ENCODE measurements around the gene SHMT2.

Gene SHMT2

GRCh38 chr12:57211791-57212700, 17.5 kb upstream of the SHMT2 start:
- Histone ChIP-seq H3K18ac (ENCODE audit: low read depth in 1 of 2, low read length in 2 of 2) (no peak overlapping the region), H3K23ac (ENCODE audit: low read length in 2 of 2) (no peak overlapping the region), H2BK120ac (ENCODE audit: low read depth, low read length) (no peak overlapping the region), H3K9me3 (ENCODE audit: control insufficient read depth, low read length) (no peaks in the 10 kb centered on the region), H2BK12ac (ENCODE audit: low read length in 2 of 2) (no peak overlapping the region), H3K14ac (ENCODE audit: low read length in 2 of 2) (no peak overlapping the region), H2BK15ac (ENCODE audit: low read depth, poor library complexity, severe bottlenecking) (no peak overlapping the region), H3K9ac (ENCODE audit: low read length) (no peak overlapping the region), H3K27me3 (ENCODE audit: control insufficient read depth in 1 of 2, insufficient read depth in 1 of 2, low read length in 2 of 2) (peaks cover 0 to 20% of the 10 kb centered on the region in 2 experiments), H3K79me1 (replicated peaks; ENCODE audit: low read length, poor library complexity, severe bottlenecking) (no peaks in the 10 kb centered on the region), H3K4me3 (ENCODE audit: insufficient read depth in 1 of 2, low read depth in 1 of 2, low read length in 2 of 2) (no peak overlapping the region), H3K4ac (ENCODE audit: low read depth in 1 of 2, low read length in 2 of 2) (no peak overlapping the region), H3K36me3 (ENCODE audit: control insufficient read depth in 1 of 2, insufficient read depth in 2 of 2, low read depth in 1 of 2, low read length in 2 of 2) (peaks cover 66 to 69% of the 10 kb centered on the region in 2 experiments), H4K91ac (ENCODE audit: low read length) (no peak overlapping the region), H2AK5ac (ENCODE audit: low read length, severe bottlenecking) (no peak overlapping the region), H2AFZ (ENCODE audit: low read depth, low read length) (no peak overlapping the region), H3K27ac (ENCODE audit: low read length, poor library complexity, severe bottlenecking) (no peak overlapping the region), H4K8ac (ENCODE audit: low read length) (no peak overlapping the region), H3K4me1 (ENCODE audit: control insufficient read depth, insufficient read depth, low read depth, low read length) (peaks cover 31% of the 10 kb centered on the region), H3K4me2 (ENCODE audit: low read length, poor library complexity, severe bottlenecking) (no peak overlapping the region), H2BK5ac (ENCODE audit: low read depth, low read length, poor library complexity, severe bottlenecking) (no peak overlapping the region)
- WGBS = 93% methylated on average over 27 of the region's 27 CpGs
- no peak for DNase-seq

GRCh38 chr12:57212701-57213057, 16.8 kb upstream of the SHMT2 start:
- no peak overlapping the region for H2AK5ac ChIP-seq (ENCODE audit: low read length, severe bottlenecking)
- no peak overlapping the region for H4K91ac ChIP-seq (ENCODE audit: low read length)
- H3K18ac ChIP-seq (ENCODE audit: low read depth in 1 of 2, low read length in 2 of 2) = no peak overlapping the region
- H3K4me1 ChIP-seq (ENCODE audit: control insufficient read depth, insufficient read depth, low read depth, low read length) = peaks cover 37% of the 10 kb centered on the region
- H3K4me3 ChIP-seq (ENCODE audit: insufficient read depth in 1 of 2, low read depth in 1 of 2, low read length in 2 of 2) = no peak overlapping the region
- H2BK15ac ChIP-seq (ENCODE audit: low read depth, poor library complexity, severe bottlenecking) = no peak overlapping the region
- no peaks in the 10 kb centered on the region for H3K9me3 ChIP-seq (ENCODE audit: control insufficient read depth, low read length)
- peaks cover 0 to 26% of the 10 kb centered on the region in 2 experiments for H3K27me3 ChIP-seq (ENCODE audit: control insufficient read depth in 1 of 2, insufficient read depth in 1 of 2, low read length in 2 of 2)
- no peaks in the 10 kb centered on the region for H3K79me1 ChIP-seq (replicated peaks; ENCODE audit: low read length, poor library complexity, severe bottlenecking)
- no peak overlapping the region for H2BK120ac ChIP-seq (ENCODE audit: low read depth, low read length)
- no peak overlapping the region for H2BK5ac ChIP-seq (ENCODE audit: low read depth, low read length, poor library complexity, severe bottlenecking)
- no peak overlapping the region for H2BK12ac ChIP-seq (ENCODE audit: low read length in 2 of 2)
- no peak overlapping the region for H3K4me2 ChIP-seq (ENCODE audit: low read length, poor library complexity, severe bottlenecking)
- peak overlapping the region; percentile 37 for H4K8ac ChIP-seq (ENCODE audit: low read length)
- WGBS = 88% methylated on average over 4 of the region's 7 CpGs
- no peak overlapping the region for H3K23ac ChIP-seq (ENCODE audit: low read length in 2 of 2)
- DNase-seq = no peak
- peaks cover 61 to 63% of the 10 kb centered on the region in 2 experiments for H3K36me3 ChIP-seq (ENCODE audit: control insufficient read depth in 1 of 2, insufficient read depth in 2 of 2, low read depth in 1 of 2, low read length in 2 of 2)
- no peak overlapping the region for H3K14ac ChIP-seq (ENCODE audit: low read length in 2 of 2)
- no peak overlapping the region for H3K9ac ChIP-seq (ENCODE audit: low read length)
- no peak overlapping the region for H3K27ac ChIP-seq (ENCODE audit: low read length, poor library complexity, severe bottlenecking)
- no peak overlapping the region for H3K4ac ChIP-seq (ENCODE audit: low read depth in 1 of 2, low read length in 2 of 2)
- no peak overlapping the region for H2AFZ ChIP-seq (ENCODE audit: low read depth, low read length)

GRCh38 chr12:57213058-57213715, 16.3 kb upstream of the SHMT2 start:
- H3K27ac ChIP-seq (ENCODE audit: low read length, poor library complexity, severe bottlenecking) = no peak overlapping the region
- H3K18ac ChIP-seq (ENCODE audit: low read depth in 1 of 2, low read length in 2 of 2) = no peak overlapping the region
- H3K23ac ChIP-seq (ENCODE audit: low read length in 2 of 2) = no peak overlapping the region
- peaks cover 38% of the 10 kb centered on the region for H3K4me1 ChIP-seq (ENCODE audit: control insufficient read depth, insufficient read depth, low read depth, low read length)
- H3K4me2 ChIP-seq (ENCODE audit: low read length, poor library complexity, severe bottlenecking) = no peak overlapping the region
- no peak overlapping the region for H3K4me3 ChIP-seq (ENCODE audit: insufficient read depth in 1 of 2, low read depth in 1 of 2, low read length in 2 of 2)
- no peak overlapping the region for H2AK5ac ChIP-seq (ENCODE audit: low read length, severe bottlenecking)
- no peak overlapping the region for H3K4ac ChIP-seq (ENCODE audit: low read depth in 1 of 2, low read length in 2 of 2)
- no peak overlapping the region for H2BK5ac ChIP-seq (ENCODE audit: low read depth, low read length, poor library complexity, severe bottlenecking)
- under 1% methylated on average over 11 of the region's 16 CpGs for WGBS
- no peak overlapping the region for H2BK15ac ChIP-seq (ENCODE audit: low read depth, poor library complexity, severe bottlenecking)
- peak overlapping the region; percentile 21 for H3K9ac ChIP-seq (ENCODE audit: low read length)
- peaks cover 0 to 31% of the 10 kb centered on the region in 2 experiments for H3K27me3 ChIP-seq (ENCODE audit: control insufficient read depth in 1 of 2, insufficient read depth in 1 of 2, low read length in 2 of 2)
- H2BK12ac ChIP-seq (ENCODE audit: low read length in 2 of 2) = no peak overlapping the region
- no peaks in the 10 kb centered on the region for H3K9me3 ChIP-seq (ENCODE audit: control insufficient read depth, low read length)
- no peak overlapping the region for H2AFZ ChIP-seq (ENCODE audit: low read depth, low read length)
- peak overlapping the region; percentile 37 for H4K8ac ChIP-seq (ENCODE audit: low read length)
- no peak overlapping the region for H2BK120ac ChIP-seq (ENCODE audit: low read depth, low read length)
- H3K36me3 ChIP-seq (ENCODE audit: control insufficient read depth in 1 of 2, insufficient read depth in 2 of 2, low read depth in 1 of 2, low read length in 2 of 2) = peaks cover 56 to 58% of the 10 kb centered on the region in 2 experiments
- no peaks in the 10 kb centered on the region for H3K79me1 ChIP-seq (replicated peaks; ENCODE audit: low read length, poor library complexity, severe bottlenecking)
- no peak overlapping the region for H3K14ac ChIP-seq (ENCODE audit: low read length in 2 of 2)
- DNase-seq = peak; percentile 85
- no peak overlapping the region for H4K91ac ChIP-seq (ENCODE audit: low read length)

GRCh38 chr12:57213763-57214397, 15.6 kb upstream of the SHMT2 start:
- Histone ChIP-seq H2BK5ac (ENCODE audit: low read depth, low read length, poor library complexity, severe bottlenecking) (no peak overlapping the region), H3K4me3 (ENCODE audit: insufficient read depth in 1 of 2, low read depth in 1 of 2, low read length in 2 of 2) (no peak overlapping the region), H3K27ac (ENCODE audit: low read length, poor library complexity, severe bottlenecking) (no peak overlapping the region), H2AK5ac (ENCODE audit: low read length, severe bottlenecking) (no peak overlapping the region), H2BK15ac (ENCODE audit: low read depth, poor library complexity, severe bottlenecking) (no peak overlapping the region), H3K27me3 (ENCODE audit: control insufficient read depth in 1 of 2, insufficient read depth in 1 of 2, low read length in 2 of 2) (peaks cover 0 to 38% of the 10 kb centered on the region in 2 experiments), H3K4ac (ENCODE audit: low read depth in 1 of 2, low read length in 2 of 2) (no peak overlapping the region), H2AFZ (ENCODE audit: low read depth, low read length) (no peak overlapping the region), H4K8ac (ENCODE audit: low read length) (no peak overlapping the region), H3K4me2 (ENCODE audit: low read length, poor library complexity, severe bottlenecking) (no peak overlapping the region), H3K23ac (ENCODE audit: low read length in 2 of 2) (no peak overlapping the region), H4K91ac (ENCODE audit: low read length) (no peak overlapping the region), H3K9me3 (ENCODE audit: control insufficient read depth, low read length) (no peaks in the 10 kb centered on the region), H3K14ac (ENCODE audit: low read length in 2 of 2) (no peak overlapping the region), H3K18ac (ENCODE audit: low read depth in 1 of 2, low read length in 2 of 2) (no peak overlapping the region), H3K79me1 (replicated peaks; ENCODE audit: low read length, poor library complexity, severe bottlenecking) (no peaks in the 10 kb centered on the region), H2BK12ac (ENCODE audit: low read length in 2 of 2) (no peak overlapping the region), H2BK120ac (ENCODE audit: low read depth, low read length) (no peak overlapping the region), H3K4me1 (ENCODE audit: control insufficient read depth, insufficient read depth, low read depth, low read length) (peaks cover 37% of the 10 kb centered on the region), H3K9ac (ENCODE audit: low read length) (peak overlapping the region; percentile 21), H3K36me3 (ENCODE audit: control insufficient read depth in 1 of 2, insufficient read depth in 2 of 2, low read depth in 1 of 2, low read length in 2 of 2) (peaks cover 49 to 51% of the 10 kb centered on the region in 2 experiments)
- no peak for DNase-seq
- WGBS = 63% methylated on average over 4 of the region's 4 CpGs

Data from mesenchymal stem cell (in vitro differentiated cells and primary cell).